ENCODE measurements around the gene SLC9A5. TPM values are rescaled to one million over a fixed set of nuclear protein-coding genes. Genes with fewer than 3 reads are reported as not detected.

The SLC9A5 gene
- polyA plus RNA-seq, 1 donor, result 0.96 TPM

DNA sequence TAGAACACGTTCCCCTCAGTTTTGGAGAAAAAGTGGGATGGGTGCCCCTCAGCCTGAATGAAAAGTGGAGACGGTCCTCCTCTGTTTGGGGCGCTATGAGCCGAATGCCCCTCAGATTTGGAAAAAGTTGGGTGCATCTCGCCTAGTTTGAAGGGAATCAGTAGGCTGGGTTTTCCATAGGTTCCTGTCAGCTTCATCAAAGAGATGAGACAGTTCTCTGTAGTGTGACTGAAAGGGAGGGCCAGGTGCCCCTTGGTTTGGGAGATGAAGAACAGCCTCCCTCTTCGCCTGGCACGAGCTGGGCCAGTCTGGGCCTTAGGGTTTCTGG, 742 bp upstream of the SLC9A5 start:
- Histone ChIP-seq H3K27me3 (ENCODE audit: control insufficient read depth, insufficient read depth, low read length) (peaks cover 35% of the 10 kb centered on the region), H3K36me3 (ENCODE audit: control insufficient read depth, insufficient read depth, low read length) (no peaks in the 10 kb centered on the region), H3K4me3 (ENCODE audit: low read length) (peak overlapping the region; percentile 81), H3K4me1 (ENCODE audit: control insufficient read depth, insufficient read depth, low read length) (peaks cover 23% of the 10 kb centered on the region), H3K9me3 (ENCODE audit: control insufficient read depth, low read depth, low read length) (no peaks in the 10 kb centered on the region), H3K27ac (ENCODE audit: low read length) (no peak overlapping the region)
- no CpG with 5 or more reads among the region's 7 CpGs for WGBS (ENCODE audit: insufficient coverage, low lambda C conversion rate)
- DNase-seq, result no peak

DNA sequence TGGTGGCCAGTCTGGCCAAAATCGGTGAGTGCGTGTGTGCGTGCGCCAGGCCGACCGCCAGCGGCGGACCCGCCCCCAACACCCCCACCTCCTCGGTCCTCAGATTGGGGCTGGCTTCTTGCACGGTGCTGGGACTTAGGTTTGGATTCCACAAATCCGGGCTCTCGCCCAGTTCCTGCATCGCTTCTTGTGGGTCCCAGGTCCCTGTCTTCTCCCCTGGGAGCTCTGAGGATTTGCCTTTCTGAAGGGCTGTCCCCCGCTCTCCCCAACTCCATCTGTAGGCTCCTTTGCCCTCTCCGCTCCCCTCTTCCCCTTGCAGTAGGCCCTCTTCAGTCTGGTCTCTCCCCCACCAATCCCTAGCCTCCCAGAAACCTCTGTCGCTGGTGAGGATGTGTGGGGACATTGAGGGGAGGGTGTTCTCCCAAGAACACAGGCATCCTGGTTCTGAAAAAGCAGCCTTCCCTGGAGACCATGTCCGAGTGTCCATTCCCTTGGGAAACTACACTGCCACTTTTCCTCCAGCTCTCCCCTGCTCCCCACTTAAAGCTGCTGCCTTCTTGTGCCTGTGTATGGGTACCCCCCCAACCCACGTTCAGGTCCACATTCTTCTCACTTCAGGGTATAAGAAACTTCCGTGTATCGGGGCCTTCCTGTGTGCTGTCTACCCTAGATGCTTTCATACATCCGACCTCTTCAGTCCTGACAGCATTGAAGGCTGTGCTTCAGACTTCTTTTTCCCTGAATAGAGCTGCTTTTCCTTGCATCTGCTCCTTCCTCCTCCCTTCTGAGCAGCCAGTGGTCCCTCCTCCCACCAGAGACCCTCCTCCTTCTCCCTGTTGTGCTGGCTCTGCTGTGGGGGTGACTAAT, 632 bp downstream of the SLC9A5 start:
- Histone ChIP-seq H3K36me3 (ENCODE audit: control insufficient read depth, insufficient read depth, low read length) (no peaks in the 10 kb centered on the region), H3K4me1 (ENCODE audit: control insufficient read depth, insufficient read depth, low read length) (peaks cover 23% of the 10 kb centered on the region), H3K27me3 (ENCODE audit: control insufficient read depth, insufficient read depth, low read length) (peaks cover 35% of the 10 kb centered on the region), H3K9me3 (ENCODE audit: control insufficient read depth, low read depth, low read length) (no peaks in the 10 kb centered on the region), H3K27ac (ENCODE audit: low read length) (no peak overlapping the region), H3K4me3 (ENCODE audit: low read length) (peak overlapping the region; percentile 31)
- WGBS (ENCODE audit: insufficient coverage, low lambda C conversion rate), result 0% methylated on average over 1 of the region's 22 CpGs
- DNase-seq, result no peak

DNA sequence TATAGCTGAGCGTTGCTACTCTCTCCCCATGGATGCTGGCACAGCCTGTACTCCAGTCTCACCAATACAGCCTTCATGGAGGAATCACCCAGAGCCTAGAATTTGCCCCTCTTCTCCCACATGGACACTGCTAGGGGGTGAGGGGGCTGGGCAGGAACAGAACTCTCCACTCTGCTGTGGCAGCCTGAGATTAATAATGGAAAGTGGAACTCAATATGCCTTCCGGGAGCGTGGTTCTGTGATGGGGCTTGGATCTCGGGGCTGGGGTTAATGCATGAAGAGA, 1.2 kb downstream of the SLC9A5 start:
- peaks cover 35% of the 10 kb centered on the region for H3K27me3 ChIP-seq (ENCODE audit: control insufficient read depth, insufficient read depth, low read length)
- DNase-seq, result no peak
- H3K9me3 ChIP-seq (ENCODE audit: control insufficient read depth, low read depth, low read length), result no peaks in the 10 kb centered on the region
- no CpG with 5 or more reads among the region's 4 CpGs for WGBS (ENCODE audit: insufficient coverage, low lambda C conversion rate)
- no peaks in the 10 kb centered on the region for H3K36me3 ChIP-seq (ENCODE audit: control insufficient read depth, insufficient read depth, low read length)
- H3K4me1 ChIP-seq (ENCODE audit: control insufficient read depth, insufficient read depth, low read length), result peaks cover 23% of the 10 kb centered on the region
- H3K4me3 ChIP-seq (ENCODE audit: low read length), result no peak overlapping the region
- H3K27ac ChIP-seq (ENCODE audit: low read length), result no peak overlapping the region

DNA sequence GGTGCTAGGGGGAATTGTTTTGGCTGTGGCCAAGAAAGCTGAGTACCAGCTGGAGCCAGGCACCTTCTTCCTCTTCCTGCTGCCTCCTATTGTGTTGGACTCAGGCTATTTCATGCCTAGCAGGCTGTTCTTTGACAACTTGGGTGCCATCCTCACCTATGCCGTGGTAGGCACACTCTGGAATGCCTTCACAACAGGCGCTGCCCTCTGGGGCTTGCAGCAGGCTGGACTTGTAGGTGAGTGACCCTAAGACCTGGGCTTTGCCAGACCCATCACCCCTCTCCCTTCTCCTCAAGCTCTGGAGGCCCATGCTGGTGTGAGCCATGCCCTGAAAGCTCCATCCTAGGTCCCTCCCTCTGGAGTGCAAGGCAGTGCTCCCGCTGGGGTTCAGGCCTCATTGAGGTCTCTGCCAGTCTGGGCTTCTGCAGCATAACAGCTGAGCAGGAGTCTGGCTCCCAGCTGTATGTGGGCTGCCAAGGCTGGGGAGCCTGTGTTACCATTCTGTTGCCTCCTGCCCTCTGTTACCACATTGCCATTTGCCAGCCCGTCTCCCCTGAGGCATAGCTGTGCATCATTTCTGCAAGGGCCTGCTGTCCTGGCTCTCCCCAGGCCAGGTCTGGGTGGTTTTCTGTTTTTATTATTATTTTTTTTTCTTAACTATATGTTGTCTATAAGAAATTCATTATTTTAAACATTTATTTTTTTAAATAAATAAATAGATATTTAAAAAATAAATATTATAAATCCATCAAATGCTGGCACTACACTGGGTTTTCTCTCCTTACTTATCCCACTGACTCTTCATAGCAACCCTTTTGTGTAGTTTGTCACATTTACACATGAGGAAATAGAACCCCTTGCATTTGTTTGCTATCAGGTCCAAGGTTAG, 4.1 kb downstream of the SLC9A5 start:
- WGBS (ENCODE audit: insufficient coverage, low lambda C conversion rate), result no CpG with 5 or more reads among the region's 4 CpGs
- H3K36me3 ChIP-seq (ENCODE audit: control insufficient read depth, insufficient read depth, low read length), result no peaks in the 10 kb centered on the region
- no peak overlapping the region for H3K27ac ChIP-seq (ENCODE audit: low read length)
- no peak for DNase-seq
- peaks cover 11% of the 10 kb centered on the region for H3K4me1 ChIP-seq (ENCODE audit: control insufficient read depth, insufficient read depth, low read length)
- no peaks in the 10 kb centered on the region for H3K9me3 ChIP-seq (ENCODE audit: control insufficient read depth, low read depth, low read length)
- peaks cover 34% of the 10 kb centered on the region for H3K27me3 ChIP-seq (ENCODE audit: control insufficient read depth, insufficient read depth, low read length)
- H3K4me3 ChIP-seq (ENCODE audit: low read length), result no peak overlapping the region

DNA sequence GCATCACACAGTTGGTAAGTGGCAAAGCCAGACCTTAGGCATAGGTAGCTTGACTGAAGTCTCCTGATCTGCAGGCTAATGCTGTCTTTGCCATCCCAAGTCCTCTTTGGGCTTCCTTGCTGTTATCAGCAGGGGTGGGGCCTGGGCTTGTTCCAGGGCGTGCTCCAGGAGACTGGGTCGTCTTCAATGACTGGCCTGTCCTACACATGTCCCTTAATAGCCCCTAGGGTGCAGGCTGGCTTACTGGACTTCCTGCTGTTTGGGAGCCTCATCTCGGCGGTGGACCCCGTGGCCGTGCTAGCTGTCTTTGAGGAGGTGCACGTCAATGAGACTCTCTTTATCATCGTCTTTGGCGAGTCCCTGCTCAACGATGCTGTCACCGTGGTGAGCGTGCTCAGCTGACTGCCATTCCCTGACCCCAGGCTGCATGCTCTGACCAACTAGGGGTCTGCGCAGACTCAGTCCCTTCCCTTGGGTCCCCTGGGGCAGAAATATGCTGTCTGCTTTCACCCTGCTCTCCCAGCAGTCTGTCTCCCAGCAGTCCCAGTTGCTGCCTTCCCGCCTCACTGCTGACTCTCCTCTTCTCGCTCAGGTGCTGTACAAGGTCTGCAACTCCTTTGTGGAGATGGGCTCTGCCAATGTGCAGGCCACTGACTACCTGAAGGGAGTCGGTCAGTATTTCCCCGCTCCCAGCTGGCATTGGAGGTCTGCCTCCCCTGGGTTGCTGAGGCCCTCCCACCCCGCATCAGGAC, 6.2 kb downstream of the SLC9A5 start:
- no CpG with 5 or more reads among the region's 18 CpGs for WGBS (ENCODE audit: insufficient coverage, low lambda C conversion rate)
- Histone ChIP-seq H3K27me3 (ENCODE audit: control insufficient read depth, insufficient read depth, low read length) (peaks cover 14% of the 10 kb centered on the region), H3K27ac (ENCODE audit: low read length) (no peak overlapping the region), H3K4me1 (ENCODE audit: control insufficient read depth, insufficient read depth, low read length) (no peaks in the 10 kb centered on the region), H3K9me3 (ENCODE audit: control insufficient read depth, low read depth, low read length) (no peaks in the 10 kb centered on the region), H3K36me3 (ENCODE audit: control insufficient read depth, insufficient read depth, low read length) (no peaks in the 10 kb centered on the region), H3K4me3 (ENCODE audit: low read length) (no peak overlapping the region)
- no peak for DNase-seq

DNA sequence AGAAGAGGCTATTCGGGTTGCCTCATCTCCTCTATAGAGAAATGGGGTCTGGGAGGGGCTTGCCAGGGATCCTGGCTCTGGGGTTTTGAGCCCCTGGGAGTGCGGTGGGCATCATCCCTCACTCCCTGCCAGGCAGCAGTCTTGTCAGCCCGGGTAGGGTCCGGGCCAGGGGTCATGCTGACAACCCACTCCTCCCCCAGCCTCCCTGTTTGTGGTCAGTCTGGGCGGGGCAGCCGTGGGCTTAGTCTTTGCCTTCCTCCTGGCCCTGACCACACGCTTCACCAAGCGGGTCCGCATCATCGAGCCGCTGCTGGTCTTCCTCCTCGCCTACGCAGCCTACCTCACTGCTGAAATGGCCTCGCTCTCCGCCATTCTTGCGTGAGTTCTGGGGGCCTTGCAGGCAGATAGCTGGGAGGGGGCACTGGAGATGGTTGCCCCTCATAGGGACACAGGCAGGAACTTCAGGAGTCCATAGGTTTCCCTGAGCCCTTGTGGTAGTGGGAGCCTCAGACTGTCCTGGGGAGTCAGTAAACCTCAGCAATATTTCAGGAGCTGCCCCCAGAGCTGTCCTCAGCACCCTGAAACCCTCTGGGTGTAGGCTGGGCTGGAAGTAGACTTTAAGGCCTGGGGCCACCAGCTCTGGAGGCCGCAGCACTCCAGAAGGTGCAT, 6.9 kb downstream of the SLC9A5 start:
- Histone ChIP-seq H3K9me3 (ENCODE audit: control insufficient read depth, low read depth, low read length) (no peaks in the 10 kb centered on the region), H3K27me3 (ENCODE audit: control insufficient read depth, insufficient read depth, low read length) (peaks cover 7% of the 10 kb centered on the region), H3K4me1 (ENCODE audit: control insufficient read depth, insufficient read depth, low read length) (no peaks in the 10 kb centered on the region), H3K27ac (ENCODE audit: low read length) (no peak overlapping the region), H3K36me3 (ENCODE audit: control insufficient read depth, insufficient read depth, low read length) (no peaks in the 10 kb centered on the region), H3K4me3 (ENCODE audit: low read length) (no peak overlapping the region)
- DNase-seq, result no peak
- WGBS (ENCODE audit: insufficient coverage, low lambda C conversion rate), result no CpG with 5 or more reads among the region's 17 CpGs

GRCh38 chr16:67256701-67257230, 8.0 kb downstream of the SLC9A5 start:
- Histone ChIP-seq H3K4me1 (ENCODE audit: control insufficient read depth, insufficient read depth, low read length) (no peaks in the 10 kb centered on the region), H3K36me3 (ENCODE audit: control insufficient read depth, insufficient read depth, low read length) (no peaks in the 10 kb centered on the region), H3K4me3 (ENCODE audit: low read length) (no peak overlapping the region), H3K9me3 (ENCODE audit: control insufficient read depth, low read depth, low read length) (no peaks in the 10 kb centered on the region), H3K27me3 (ENCODE audit: control insufficient read depth, insufficient read depth, low read length) (peaks cover under 1% of the 10 kb centered on the region), H3K27ac (ENCODE audit: low read length) (no peak overlapping the region)
- no peak for DNase-seq
- no CpG with 5 or more reads among the region's 11 CpGs for WGBS (ENCODE audit: insufficient coverage, low lambda C conversion rate)

DNA sequence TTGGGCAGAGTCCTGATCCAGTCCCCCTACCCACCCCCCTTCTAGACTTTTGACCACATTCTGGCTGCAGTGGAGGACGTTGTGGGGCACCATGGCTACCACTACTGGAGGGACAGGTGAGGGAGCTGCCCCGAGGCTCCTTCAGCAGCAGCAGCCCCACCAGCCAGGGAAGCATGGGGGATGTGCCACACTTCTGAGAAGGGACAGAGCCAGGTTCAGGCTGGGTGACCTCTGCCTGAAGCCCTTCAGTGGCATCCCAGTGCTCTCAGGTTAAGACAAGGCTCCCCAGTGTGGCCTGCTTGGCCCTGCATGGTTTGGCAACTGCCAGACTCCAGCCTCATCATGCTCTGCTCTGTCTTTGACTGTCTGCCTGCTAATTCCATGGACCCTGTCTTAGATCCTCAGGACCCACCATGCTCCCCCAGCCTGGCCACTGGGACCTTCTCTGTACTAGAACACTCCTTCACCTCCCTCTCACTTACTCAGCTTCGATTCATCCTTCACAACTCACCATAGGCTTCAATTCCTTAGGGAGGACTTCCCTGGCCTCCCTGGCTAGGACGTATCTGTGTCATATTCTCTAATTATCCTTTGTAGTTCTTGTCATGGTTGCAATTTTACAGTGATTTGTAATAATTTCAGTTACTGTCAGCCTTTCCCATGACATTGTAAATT, 8.8 kb downstream of the SLC9A5 start:
- no peaks in the 10 kb centered on the region for H3K9me3 ChIP-seq (ENCODE audit: control insufficient read depth, low read depth, low read length)
- no peak overlapping the region for H3K4me3 ChIP-seq (ENCODE audit: low read length)
- no peaks in the 10 kb centered on the region for H3K36me3 ChIP-seq (ENCODE audit: control insufficient read depth, insufficient read depth, low read length)
- H3K4me1 ChIP-seq (ENCODE audit: control insufficient read depth, insufficient read depth, low read length), result no peaks in the 10 kb centered on the region
- no peak for DNase-seq
- no peaks in the 10 kb centered on the region for H3K27me3 ChIP-seq (ENCODE audit: control insufficient read depth, insufficient read depth, low read length)
- H3K27ac ChIP-seq (ENCODE audit: low read length), result no peak overlapping the region
- WGBS (ENCODE audit: insufficient coverage, low lambda C conversion rate), result no CpG with 5 or more reads among the region's 4 CpGs

GRCh38 chr16:67258161-67258835, 9.5 kb downstream of the SLC9A5 start:
- WGBS (ENCODE audit: insufficient coverage, low lambda C conversion rate), result no CpG with 5 or more reads among the region's 11 CpGs
- Histone ChIP-seq H3K27ac (ENCODE audit: low read length) (no peak overlapping the region), H3K36me3 (ENCODE audit: control insufficient read depth, insufficient read depth, low read length) (no peaks in the 10 kb centered on the region), H3K4me3 (ENCODE audit: low read length) (no peak overlapping the region), H3K27me3 (ENCODE audit: control insufficient read depth, insufficient read depth, low read length) (no peaks in the 10 kb centered on the region), H3K9me3 (ENCODE audit: control insufficient read depth, low read depth, low read length) (no peaks in the 10 kb centered on the region), H3K4me1 (ENCODE audit: control insufficient read depth, insufficient read depth, low read length) (no peaks in the 10 kb centered on the region)
- DNase-seq, result no peak

Data from large intestine (tissue), 3 donors.